ENCODE results near the gene POU6F2.

GRCh38 chr7:39219869-39220268 is 242.2 kb downstream of the POU6F2 start:
- no peak for TF ChIP-seq CTCF (IDR thresholded peaks at IDR 0.05 in 4 of 5, conservative IDR thresholded peaks at IDR 0.05 in 1 of 5)
- no peak for TF ChIP-seq POLR2A (IDR thresholded peaks at IDR 0.05)
